22Rv1 (cell line): ENCODE results near the gene POU2F1.

Source experiments
- ZFX ChIP-seq: fragments of 450-650 bp; IDR thresholded peaks from 2 replicates; pipeline ENCODE4 v1.6.1; 2017; ENCODE audit warnings: antibody characterized with exemption, borderline replicate concordance
- TF ChIP-seq, protein P1 (sequence below): fragments of 450-650 bp; IDR thresholded peaks from 2 replicates; pipeline ENCODE4 v1.5.1; 2017; ENCODE audit warnings: mild to moderate bottlenecking

DNA sequence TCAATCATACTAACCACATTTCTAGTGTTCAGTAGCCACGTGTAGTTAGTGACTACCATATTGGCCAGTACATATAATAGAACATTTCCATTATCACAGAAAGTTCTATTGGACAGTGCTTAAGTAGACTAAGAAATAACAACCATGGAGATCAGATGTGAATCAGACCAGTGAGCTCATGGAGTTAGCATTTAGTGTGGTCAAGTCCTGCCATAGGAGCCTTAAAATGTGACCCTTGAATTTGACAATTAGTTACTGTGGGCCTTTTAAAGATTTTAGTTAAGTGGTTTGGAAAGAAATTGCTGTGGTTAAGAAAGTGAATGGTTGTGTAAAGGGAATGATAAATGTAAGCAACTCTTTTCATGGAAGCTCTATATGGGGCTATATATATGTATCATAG lies 123.4 kb downstream of the POU2F1 start:
- TF ChIP-seq, protein P1, sequence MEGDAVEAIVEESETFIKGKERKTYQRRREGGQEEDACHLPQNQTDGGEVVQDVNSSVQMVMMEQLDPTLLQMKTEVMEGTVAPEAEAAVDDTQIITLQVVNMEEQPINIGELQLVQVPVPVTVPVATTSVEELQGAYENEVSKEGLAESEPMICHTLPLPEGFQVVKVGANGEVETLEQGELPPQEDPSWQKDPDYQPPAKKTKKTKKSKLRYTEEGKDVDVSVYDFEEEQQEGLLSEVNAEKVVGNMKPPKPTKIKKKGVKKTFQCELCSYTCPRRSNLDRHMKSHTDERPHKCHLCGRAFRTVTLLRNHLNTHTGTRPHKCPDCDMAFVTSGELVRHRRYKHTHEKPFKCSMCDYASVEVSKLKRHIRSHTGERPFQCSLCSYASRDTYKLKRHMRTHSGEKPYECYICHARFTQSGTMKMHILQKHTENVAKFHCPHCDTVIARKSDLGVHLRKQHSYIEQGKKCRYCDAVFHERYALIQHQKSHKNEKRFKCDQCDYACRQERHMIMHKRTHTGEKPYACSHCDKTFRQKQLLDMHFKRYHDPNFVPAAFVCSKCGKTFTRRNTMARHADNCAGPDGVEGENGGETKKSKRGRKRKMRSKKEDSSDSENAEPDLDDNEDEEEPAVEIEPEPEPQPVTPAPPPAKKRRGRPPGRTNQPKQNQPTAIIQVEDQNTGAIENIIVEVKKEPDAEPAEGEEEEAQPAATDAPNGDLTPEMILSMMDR = no peak
- no peak for TF ChIP-seq ZFX
